GM19328 (cell line): ENCODE results near the gene WDR91.

Experiments
- ATAC-seq: cut with Tn5 transposase; IDR thresholded peaks from one replicate; pipeline ENCODE4 v1.9.1; 2021; ENCODE audit warnings: mild to moderate bottlenecking, moderate library complexity; ENCODE audit not compliant: unreplicated experiment

Gene WDR91

DNA sequence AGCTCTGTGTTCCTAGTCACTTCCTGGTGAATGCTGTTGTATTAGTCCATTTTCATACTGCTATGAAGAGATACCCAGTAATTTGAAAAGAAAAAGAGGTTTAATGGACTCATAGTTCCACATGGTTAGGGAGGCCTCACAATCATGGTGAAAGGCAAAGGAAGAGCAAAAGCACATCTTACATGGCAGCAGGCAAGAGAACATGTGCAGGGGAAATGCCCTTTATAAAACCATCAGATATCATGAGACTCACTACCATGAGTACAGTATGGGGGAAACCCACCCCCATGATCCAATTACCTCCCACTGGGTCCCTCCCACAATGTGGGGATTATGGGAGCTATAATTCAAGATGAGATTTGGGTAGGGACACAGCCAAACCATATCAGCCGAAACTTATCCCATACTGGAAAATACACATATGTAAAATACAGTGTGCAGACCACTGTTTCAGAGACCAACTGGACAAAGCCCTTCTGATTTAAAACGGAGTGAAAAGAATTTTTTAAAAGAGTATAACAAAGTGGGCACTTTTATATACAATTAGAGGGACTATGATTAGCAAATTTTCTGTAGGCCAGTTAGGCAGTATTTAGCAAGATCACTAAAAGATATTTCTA is 48.8 kb downstream of the WDR91 start:
- no peak for ATAC-seq

DNA sequence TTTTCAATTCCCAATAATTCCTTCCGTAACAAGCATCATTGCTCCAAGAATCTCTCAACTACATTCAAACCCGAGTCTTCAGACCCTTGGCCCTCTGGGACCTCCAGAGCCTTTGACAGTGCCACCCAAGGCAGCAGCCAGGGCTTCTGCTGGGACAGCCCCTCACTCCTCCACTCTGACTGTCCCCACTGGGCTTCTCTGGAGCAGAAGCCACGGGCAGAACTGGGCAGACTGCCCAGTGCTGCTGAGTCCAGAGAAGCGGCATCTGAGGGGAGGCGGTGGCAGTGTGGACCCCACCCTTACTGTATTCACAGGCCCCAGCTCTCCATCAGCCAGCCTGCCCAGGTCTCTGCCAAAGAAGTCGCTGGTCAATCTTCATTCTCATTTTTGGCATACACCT is 49.7 kb downstream of the WDR91 start:
- no peak for ATAC-seq

DNA sequence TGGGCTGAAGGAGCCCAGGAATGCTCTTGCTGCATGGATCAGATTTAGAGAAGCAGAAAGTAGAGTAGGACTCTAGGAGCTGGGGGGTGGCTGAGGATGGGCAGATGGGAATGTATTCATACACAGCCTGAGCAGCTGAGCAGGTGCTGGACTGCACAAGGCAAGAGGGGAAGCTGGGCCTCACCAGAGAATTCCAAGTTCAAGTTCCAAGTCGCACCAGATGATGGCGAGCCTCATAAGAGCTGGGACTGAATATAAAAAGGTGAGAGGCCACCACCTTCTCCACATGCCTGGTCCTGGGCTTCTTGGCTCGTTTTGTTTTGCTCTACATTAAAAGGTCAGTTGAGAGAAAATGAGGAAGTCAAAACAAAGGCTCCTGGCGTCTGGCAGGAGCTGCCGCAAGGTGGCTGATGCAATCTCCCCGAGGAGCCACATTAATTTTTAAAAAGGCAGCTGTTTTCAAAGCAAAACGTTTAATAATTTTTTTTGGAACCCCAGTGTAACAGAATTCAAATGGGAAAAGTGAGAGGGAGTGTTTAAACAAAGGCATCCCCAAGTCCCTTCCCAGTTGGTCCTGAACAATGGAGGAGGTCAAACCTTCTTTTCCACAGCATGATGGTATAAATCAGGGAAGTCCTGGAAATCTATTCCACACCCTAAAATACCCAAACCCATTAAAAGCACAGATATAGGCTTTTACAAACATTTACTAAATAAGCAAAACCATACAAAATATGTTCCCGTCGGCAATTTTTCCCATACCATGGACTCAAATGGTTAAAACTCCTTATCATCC is 50.3 kb downstream of the WDR91 start:
- no peak for ATAC-seq

DNA sequence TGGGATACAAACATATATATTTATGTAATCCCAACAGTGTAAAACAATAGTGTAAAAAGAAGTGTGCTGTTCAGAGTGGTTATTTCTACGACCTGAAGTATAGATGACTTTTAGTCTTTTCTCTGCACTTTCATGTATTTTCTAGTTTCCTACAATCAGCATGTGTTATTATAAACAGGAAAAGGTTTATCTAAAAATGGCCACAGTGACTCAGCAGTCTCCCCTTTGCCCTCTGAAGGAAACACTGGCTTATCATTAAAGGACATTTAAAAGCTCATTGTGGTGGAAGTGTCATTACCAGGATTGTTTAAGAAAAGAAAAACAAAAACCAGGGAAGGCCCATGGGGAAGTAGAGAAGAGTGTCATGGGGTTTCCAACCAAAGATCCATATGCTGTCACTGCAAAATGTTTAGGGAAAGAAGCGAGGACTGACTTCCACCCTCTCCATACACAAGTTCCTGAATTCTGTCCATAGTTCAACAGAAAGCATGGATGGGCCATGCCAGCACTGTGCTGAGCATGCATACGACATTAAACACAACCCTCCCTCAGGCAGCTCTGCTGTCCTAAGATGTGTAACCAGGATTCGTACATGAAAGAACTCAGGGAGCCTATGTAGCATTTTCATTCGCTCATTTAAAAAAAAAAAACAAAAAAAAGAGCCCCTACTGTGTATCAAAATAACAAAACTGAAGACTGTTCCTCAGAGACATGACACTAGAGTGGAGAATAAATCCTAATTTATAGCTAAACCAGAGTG is 51.0 kb downstream of the WDR91 start:
- ATAC-seq: no peak

DNA sequence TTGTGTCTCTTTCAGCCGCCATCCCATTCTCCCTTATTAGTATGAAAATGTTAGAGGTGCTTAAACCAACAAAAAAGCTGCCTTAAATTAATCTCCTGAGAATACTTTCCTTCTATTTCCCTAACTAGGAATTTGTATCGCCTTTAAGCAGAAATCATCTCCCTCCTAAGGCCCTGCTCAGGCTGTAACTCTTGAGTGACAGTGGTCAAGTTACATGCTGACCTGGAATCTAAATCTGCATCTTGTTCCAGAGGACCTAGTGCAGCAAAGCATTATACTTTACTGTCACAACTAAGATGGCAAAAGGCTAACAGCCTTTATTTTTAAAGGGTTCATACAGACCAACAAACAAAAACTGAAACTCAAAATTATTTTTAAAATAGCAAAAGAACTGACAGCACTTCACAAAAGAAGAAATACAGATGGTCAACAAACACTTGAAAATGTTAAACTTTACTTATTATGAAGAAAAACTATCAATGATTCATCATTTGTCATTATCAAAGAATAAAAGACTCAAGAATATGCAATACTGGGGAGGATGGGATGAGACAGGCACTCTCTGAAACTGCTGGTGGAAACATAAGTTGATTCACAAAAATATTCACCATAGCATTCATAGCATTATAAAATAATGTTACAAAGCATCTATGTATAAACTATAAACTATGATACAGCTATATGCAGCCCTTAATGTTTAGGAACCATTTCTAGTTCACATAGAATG is 51.8 kb downstream of the WDR91 start:
- ATAC-seq: no peak

DNA sequence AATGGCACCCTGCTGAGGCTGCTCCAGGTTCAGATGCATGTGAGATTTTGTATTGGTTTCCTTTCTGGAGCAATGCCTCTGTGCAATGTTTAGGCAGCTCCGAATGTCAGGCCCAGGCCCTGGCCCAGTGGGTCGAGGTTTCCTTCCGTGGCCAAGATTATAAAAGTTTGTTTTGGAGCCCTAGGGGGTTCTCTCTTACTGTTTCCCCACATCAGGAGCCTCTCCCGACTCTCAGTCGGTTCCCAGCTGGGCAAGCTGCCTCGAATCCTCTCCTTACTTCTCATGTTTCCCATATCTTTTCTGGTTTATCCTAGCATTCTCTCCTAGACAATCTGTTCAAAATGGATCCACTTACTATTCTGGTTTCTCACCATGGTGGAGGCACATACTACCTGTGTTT is 52.5 kb downstream of the WDR91 start:
- no peak for ATAC-seq

DNA sequence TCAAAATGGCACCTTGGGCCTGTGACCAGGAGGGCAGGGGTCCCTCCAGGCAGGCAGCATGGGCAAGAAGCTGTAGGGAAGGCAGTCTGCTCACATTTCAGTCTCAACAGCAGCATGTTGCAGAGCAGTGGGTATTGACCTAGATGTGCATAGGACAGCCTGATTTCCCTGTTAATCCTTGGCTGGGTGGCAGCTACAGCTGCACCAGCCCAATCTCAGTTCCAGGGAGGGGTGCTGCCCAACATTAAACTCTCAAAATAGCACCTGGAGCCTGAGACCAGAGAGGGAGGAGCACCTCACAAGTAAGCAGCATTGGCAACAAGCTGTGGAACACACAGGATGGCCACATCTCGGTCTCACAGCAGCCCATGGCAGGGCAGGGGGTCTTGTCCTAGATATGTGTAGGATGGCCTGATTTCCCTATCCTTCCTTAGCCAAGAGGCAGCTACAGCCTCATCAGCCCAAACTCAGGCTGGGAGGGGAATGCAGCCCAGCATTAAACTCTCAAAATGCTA is 53.1 kb downstream of the WDR91 start:
- no peak for ATAC-seq

DNA sequence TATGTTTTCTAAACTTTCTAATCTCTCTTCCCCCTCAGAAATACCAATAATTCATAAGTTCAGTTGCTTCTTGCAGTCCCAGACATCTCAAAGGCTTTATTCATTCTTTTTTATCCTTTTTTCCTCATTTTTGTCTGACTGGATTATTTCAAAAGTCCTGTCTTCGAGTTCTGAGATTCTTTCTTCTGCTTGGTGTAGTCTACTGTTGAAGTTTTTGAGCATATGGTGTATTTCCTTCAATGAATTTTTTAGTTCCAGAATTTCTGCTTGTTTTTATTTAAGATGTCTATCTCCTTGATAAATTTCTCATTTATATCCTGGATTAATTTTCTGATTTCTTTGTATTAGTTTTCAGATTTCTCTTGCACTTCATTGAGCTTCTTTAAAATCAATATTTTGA is 55.0 kb downstream of the WDR91 start:
- no peak for ATAC-seq

DNA sequence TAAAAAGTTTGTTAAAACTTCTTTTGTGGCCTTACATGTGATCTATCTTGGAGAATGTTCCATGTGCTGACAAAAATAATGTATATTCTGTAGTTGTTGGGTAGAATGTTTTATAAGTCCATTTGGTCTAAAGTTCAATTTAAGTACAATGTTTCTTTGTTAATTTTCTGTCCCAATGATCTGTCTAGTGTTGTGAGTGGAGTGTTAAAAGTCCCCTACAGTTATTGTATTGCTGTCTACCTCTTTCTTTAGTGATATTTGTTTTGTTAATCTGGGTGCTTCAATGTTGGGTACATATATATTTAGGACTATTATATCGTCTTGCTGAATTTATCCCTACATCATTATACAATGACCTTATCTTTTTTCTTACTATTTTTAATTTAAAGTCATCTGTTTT is 56.6 kb downstream of the WDR91 start:
- ATAC-seq: no peak

DNA sequence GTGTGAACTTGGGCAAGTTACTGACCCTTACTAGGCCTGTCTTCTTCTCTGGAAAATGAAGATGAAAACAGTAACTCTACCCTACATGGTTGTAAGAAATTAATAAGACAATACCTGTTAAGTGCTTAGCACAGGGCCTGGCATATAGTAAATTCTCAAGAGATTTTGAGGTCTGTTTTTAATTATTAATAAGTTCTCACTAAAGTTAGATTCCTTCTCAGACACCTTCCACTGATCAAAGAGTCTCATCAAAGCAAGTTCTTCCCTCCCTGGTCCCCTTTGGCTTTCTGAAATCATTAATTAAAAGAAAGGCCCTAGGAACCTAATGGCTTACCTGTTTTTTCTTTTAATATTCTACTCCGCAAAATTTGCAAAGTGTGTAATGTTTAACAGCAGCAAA is 58.9 kb downstream of the WDR91 start:
- ATAC-seq: no peak

DNA sequence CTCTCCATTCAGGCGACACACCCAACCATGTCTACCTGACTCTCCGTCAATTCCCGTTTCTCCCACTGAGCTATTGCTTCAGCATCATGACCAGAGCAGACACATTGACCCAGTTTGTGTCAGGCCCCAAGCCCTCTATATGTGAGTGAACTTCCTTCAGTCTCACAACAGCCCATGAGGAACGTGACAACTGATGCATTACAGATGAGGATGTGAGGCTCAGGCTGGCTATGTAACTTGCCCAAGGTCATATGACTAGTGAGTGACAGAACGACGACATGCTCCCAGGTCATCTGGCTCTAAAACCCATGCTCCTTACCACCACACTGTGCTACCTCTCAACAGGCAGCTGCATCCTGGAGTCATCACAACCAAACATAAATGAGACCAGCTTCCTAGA is 59.8 kb downstream of the WDR91 start:
- no peak for ATAC-seq

DNA sequence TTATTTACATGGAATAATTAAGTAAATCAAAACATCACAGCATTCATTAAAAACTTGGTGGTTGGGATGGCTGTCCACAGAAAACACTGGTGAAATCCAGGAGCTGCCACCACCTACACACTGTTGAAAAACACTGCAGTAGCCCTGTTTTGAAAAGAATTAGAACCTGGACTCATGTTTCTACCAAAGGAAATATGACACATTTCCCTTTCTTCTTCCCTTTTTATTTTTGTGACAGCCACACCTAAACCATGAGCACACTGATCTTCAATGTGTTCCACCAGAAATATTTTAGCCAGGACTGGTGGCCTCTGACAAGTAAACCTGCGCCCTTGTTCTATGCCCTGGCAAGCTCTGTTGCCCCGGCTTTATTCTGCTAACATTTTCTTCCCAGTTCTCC is 60.2 kb downstream of the WDR91 start:
- ATAC-seq: no peak

DNA sequence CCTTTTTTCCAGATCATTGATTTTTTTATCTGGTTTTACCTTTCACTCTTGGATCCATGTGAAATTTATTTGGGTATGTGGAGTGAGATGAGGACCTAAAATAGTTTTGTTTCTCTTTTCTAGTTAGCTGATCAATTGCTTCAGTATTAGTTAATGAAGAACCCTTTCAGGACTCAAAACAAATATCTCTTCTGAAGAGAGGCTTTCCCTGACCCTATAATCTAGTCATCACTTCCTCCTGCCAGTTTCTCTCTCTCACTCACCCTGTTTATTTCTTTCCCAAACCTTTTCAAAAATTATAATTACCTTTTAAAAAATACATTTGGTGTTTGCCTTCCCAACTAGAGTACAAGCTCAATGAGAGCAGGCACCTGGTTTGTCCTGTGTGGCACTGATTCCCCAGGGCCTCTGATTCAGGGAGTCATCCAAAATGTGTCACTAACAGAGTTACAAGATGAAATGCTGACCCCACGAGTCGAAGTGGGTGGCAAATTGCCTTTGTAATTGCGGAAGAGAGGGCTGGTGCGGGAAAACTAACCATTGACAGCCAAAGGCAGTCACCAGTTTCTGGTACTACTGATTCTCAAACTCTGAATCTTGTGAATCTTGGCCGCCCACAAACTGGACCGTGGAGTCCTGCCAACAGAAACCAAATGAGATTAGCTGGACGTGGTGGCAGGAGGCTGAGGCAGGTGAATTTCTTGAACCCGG is 61.1 kb downstream of the WDR91 start:
- ATAC-seq: no peak

DNA sequence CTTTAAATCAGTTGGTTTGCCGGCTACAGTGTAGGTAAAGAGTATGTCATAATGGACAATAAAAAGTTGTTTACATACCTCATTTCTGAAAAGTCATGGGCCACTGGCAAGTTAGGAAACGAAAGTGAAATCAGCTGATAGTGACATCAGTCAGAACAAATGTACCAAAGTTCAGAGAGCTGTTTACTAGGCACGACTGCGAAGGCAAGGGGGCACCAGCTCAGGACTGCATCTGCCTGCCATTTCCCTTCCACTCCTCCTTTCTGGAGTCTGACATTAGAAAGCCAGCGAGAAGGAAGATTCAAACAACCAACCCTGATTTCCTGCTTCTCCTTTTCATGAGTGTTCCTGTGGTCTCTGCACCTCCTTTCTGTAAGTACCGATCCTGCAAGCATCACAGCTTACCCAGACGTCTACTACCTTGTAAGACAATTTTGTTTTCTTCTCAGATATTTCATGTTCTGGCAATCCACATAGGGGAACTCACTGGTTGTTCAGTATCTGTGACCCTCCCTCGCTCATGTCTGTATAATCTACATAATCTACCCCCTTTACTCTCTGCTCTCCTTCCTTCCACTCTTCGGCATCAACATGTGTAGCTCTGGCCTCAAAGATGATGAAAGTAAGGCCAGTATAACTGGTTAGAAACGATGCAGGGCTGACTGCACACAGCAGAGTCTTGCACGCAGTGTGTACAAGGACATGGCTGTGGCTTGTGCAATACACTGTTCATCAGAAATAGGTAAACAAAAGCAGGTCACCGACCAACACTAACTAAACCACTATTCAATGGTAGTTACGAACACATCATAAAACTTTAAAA is 63.2 kb downstream of the WDR91 start, which contains the start of gene TMEM140:
Gene TMEM140, plus strand, starts transcription at position 174 of the 823 bp plus-strand sequence. CDS start 16,370 bp downstream, outside the sequence.
- peak; percentile 52 for ATAC-seq

DNA sequence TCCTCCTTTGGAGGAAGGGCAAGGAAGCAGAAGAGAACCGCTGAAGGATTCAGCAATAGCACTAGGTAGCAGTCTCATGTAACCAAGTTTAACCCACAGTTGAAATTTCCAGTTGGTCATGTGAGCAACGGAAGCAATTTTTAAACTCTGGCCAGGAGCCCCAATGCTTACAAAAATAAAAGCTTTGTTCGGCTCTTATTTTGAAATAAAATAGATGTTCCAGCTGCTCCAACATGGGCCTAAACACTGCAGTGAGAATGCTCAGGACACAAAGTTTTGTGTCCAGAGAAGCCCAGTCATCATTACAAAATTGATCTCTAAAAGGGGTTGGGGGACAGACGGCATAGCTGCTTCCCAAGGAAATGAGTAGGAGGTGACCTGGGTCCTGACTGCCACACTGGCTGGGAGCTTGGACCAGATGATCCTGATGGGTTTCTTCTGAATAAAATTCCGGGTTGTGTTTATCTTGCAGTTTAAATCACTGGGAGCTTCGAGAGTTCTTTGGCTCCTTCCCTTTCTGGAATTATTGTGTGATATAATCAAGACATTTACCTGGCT is 63.9 kb downstream of the WDR91 start:
- no peak for ATAC-seq

DNA sequence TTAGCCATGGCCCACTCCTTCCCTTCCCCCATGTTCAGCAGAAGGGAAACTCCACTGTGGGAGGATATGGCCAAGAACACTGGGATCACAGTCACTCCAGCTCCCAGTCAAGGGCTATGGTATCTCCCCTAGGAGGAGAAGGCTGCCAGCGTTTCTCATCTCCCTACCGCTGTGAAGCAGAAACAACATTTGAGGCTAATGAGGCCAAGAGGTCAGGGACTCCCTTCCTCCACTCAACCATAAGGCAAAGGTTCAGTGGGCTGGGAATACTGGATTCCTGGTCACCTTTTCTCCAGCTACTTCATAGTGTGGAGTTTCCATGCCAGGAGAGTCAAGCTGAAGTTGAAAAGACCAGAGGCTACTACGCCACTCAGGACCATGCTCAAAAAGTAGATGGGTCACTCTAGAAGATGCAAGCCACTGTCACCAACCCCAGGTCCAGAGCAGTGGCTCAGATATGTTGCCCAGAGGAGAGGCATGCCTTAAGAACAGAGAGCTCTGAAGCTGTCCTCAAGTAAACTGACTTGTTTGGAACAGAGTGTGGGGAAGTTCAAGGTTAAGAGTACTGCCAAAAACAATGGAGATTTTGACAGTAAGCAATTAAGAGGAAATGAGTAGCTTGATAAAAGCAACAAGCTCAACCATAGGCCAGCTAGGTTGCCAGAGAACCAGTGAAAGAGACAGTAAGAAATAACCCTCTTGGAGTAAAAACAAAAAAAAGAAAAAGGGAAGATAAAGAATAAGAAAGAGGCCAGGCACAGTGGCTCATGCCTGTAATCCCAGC is 67.2 kb downstream of the WDR91 start:
- no peak for ATAC-seq
